Effector memory CD4-positive, alpha-beta T cell (primary cell): ENCODE data around the gene TEC.

Experiments
- DNase-seq, 3 donors: peaks; one replicate each; pipeline ENCODE4 v3.0.0-alpha.2; 2020
- H3K27ac ChIP-seq: 2 replicates; pipeline ENCODE4 v1.7.0; 2013; ENCODE audit warnings: mild to moderate bottlenecking, low read length, moderate library complexity; ENCODE audit not compliant: insufficient read depth, poor library complexity, severe bottlenecking
- H3K27me3 ChIP-seq: replicated peaks from 2 replicates; pipeline ENCODE4 v1.7.0; 2013; ENCODE audit warnings: mild to moderate bottlenecking, low read length; ENCODE audit not compliant: insufficient read depth, control insufficient read depth, poor library complexity, severe bottlenecking
- H3K36me3 ChIP-seq: 2 replicates; pipeline ENCODE4 v1.7.0; 2013; ENCODE audit warnings: mild to moderate bottlenecking, low read length, moderate library complexity; ENCODE audit not compliant: control insufficient read depth, insufficient read depth
- H3K4me1 ChIP-seq: 2 replicates; pipeline ENCODE4 v1.7.0; 2013; ENCODE audit warnings: low read length, mild to moderate bottlenecking; ENCODE audit not compliant: control insufficient read depth, insufficient read depth, poor library complexity, severe bottlenecking
- H3K4me3 ChIP-seq: 2 replicates; pipeline ENCODE4 v1.7.0; 2013; ENCODE audit warnings: low read length, low read depth, mild to moderate bottlenecking; ENCODE audit not compliant: insufficient read depth, poor library complexity, severe bottlenecking
- H3K9me3 ChIP-seq: 2 replicates; pipeline ENCODE4 v1.7.0; 2013; ENCODE audit warnings: mild to moderate bottlenecking, low read length, moderate library complexity; ENCODE audit not compliant: control insufficient read depth

Gene TEC

DNA sequence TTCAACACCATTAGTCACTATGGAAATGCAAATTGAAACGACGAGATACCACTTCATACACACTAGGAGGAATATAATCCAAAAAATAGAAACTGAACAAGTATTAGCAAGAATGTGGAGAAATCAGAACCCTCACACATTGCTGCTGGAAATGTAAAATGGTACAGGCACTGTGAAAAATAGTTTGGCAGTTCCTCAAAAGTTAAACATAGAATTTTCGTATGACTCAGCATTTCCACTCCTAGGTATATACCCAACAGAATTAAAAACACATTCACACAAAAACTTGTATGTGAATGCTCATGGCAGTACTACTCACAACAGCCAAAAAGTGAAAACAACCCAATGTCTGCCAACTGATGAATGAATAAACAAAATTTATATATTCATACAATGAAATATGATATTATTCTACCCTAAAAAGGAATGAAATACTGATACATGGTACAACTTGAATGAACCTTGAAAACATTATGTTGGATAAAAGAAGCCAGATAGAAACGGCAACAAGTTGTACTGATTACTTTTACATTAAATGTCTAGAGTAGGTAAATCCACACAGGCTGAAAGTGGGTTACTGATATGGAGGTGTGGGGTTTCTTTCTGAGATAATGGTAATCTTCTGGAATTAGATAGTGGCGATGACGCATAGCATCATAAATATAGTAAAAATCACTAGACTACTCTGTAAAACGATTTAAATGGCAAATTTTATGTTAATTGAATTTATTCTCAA lies 22.3 kb downstream of the TEC start:
- H3K27ac ChIP-seq = no peak overlapping the region
- no peak for DNase-seq

DNA sequence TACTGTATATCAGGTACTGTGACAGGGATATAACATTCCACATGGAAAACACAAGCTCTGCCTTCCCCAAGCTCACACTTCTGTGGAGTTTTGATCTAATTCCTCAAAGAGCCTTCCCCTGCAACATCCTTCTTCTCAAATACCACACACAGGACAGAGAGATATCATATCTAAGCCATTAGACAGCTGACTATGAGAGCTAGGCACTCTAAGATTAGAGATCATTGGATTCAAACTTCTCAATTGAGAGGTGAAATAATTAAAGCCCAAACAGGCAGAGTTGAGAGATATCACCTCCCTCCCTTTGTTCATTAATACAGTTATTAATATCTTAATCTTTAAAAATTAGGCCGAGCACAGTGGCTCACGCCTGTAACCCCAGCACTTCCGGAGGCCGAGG lies 25.0 kb downstream of the TEC start:
- H3K4me1 ChIP-seq = no peaks in the 10 kb centered on the region
- H3K27me3 ChIP-seq = no peaks in the 10 kb centered on the region
- no peaks in the 10 kb centered on the region for H3K36me3 ChIP-seq
- H3K27ac ChIP-seq = no peak overlapping the region
- no peak overlapping the region for H3K4me3 ChIP-seq
- no peak for DNase-seq
- H3K9me3 ChIP-seq = no peaks in the 10 kb centered on the region

More for the DNA sequence above, 22.3 kb downstream of the TEC start:
- H3K27me3 ChIP-seq = no peaks in the 10 kb centered on the region
- H3K4me3 ChIP-seq = no peak overlapping the region
- H3K36me3 ChIP-seq = no peaks in the 10 kb centered on the region
- no peaks in the 10 kb centered on the region for H3K4me1 ChIP-seq
- no peaks in the 10 kb centered on the region for H3K9me3 ChIP-seq

DNA sequence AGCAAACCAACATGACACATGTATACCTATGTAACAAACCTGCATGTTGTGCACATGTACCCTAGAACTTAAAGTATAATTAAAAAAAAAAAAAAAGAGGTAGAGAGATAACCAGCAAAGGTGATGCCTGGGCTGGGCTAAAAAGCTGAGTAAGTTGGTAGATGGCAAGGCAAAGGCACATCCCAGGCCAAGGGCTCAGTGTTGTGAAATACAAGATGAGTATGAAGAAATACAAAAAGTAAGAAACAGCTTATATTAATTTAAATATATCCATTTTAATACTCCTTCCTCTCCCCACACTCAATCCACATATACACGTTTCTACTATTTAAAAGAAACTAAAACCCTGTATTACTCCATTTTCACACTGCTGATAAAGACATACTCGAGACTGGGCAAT lies 25.8 kb downstream of the TEC start:
- H3K36me3 ChIP-seq = no peaks in the 10 kb centered on the region
- H3K9me3 ChIP-seq = no peaks in the 10 kb centered on the region
- H3K4me1 ChIP-seq = no peaks in the 10 kb centered on the region
- no peak overlapping the region for H3K27ac ChIP-seq
- H3K4me3 ChIP-seq = no peak overlapping the region
- no peaks in the 10 kb centered on the region for H3K27me3 ChIP-seq
- no peak for DNase-seq

DNA sequence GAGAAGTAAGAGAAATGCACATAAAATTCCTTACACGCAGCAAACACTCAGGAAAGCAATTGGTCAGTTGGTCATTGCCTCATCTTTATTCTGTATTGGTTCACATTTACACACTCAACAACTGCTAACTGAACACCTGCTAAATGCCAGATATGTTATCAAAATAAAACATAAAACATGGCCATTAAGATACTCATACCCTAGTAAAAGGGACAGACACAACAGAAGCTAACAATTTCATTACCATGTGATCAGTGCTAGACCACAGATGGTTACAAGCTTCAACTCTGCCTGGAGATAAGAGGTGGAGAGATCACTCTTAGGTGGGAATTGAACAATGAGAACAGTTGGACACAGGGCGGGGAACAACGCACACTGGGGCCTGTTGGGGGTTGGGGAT lies 26.2 kb downstream of the TEC start:
- H3K27ac ChIP-seq = no peak overlapping the region
- no peak overlapping the region for H3K4me3 ChIP-seq
- no peak for DNase-seq
- no peaks in the 10 kb centered on the region for H3K27me3 ChIP-seq
- H3K9me3 ChIP-seq = no peaks in the 10 kb centered on the region
- no peaks in the 10 kb centered on the region for H3K4me1 ChIP-seq
- no peaks in the 10 kb centered on the region for H3K36me3 ChIP-seq

DNA sequence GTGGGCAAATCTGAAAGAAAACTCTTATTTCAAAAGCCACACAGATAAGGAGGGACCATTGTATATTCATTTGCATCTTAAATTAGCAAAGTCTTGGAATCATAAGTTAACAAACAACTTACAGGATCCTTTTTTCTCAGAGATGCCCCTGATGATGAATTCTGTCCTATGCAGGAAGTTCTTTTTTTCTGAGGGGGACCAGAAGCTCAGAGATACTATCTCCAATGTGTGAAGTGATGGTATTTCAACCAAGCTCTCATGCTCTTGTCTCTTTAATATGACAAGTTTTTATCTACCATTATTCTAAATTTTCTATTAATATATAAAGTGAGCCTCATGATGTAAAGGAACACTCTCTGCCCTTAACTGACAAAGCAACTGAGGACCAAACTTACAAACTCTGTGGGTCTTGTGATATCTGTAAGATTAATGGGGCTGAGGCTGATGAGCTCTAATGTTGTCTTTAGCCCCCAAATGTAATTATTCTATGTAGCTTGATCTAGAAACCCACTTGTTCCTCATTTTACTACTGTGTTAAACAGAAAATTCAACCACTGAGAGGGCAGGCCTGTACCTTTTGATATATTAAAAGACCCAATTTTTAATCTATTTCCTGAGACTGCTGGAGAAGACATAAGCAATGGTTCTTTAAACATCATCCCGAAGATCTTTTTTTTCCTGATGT lies 27.0 kb downstream of the TEC start:
- Histone ChIP-seq H3K4me3 (no peak overlapping the region), H3K9me3 (no peaks in the 10 kb centered on the region), H3K27ac (no peak overlapping the region), H3K27me3 (no peaks in the 10 kb centered on the region), H3K4me1 (no peaks in the 10 kb centered on the region), H3K36me3 (no peaks in the 10 kb centered on the region)
- DNase-seq = no peak

DNA sequence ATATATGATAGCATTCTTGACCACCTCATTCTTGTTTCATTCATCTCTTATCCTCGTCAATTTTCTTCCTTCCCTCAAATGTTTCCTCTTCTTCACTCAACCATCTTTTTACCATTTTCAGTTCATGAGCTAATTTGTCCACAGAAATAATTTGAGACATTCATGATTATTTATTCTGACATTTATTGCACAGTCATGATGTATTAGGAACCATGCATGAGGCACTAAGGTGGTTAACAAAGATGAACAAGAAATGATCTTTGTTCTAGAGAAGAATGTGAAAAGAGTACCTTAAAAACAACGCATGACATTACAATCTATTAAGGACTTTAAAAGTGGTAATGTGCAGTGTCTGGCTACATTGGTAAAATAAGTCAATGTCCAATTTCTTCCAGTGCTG lies 27.9 kb downstream of the TEC start:
- Histone ChIP-seq H3K27me3 (no peaks in the 10 kb centered on the region), H3K27ac (no peak overlapping the region), H3K9me3 (no peaks in the 10 kb centered on the region), H3K36me3 (no peaks in the 10 kb centered on the region), H3K4me1 (no peaks in the 10 kb centered on the region), H3K4me3 (no peak overlapping the region)
- DNase-seq = no peak

DNA sequence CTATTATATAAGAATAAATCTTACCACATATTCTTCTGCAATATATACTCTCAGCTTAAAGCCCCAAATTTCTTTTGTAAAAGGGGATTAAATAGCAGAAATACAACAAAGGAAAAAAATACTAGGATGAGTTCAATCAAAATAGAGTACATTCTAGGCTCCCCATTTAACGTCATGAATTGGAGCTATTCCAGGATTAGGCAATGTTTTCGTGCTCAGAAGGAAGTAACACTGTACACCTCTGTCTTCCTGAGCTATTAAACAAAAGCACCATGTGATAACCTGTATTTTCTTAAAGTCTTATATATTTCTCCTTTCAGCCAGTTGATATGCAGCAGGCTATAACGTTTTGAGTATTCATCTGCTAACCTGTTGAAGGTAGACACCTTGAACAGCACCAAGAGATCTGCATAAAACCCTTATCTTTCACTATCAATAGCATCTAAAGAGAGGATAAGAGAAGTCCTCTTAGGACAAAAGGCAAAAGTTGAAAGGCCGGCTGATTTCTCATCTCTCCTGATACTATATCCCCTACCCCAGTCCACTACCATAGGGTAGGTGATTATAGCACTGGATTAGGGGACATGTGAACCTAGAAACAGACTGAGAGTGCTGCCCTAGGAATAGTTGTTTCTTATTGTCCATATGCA lies 31.5 kb downstream of the TEC start:
- Histone ChIP-seq H3K27ac (no peak overlapping the region), H3K4me1 (no peaks in the 10 kb centered on the region), H3K36me3 (no peaks in the 10 kb centered on the region), H3K27me3 (no peaks in the 10 kb centered on the region), H3K9me3 (no peaks in the 10 kb centered on the region), H3K4me3 (no peak overlapping the region)
- no peak for DNase-seq

DNA sequence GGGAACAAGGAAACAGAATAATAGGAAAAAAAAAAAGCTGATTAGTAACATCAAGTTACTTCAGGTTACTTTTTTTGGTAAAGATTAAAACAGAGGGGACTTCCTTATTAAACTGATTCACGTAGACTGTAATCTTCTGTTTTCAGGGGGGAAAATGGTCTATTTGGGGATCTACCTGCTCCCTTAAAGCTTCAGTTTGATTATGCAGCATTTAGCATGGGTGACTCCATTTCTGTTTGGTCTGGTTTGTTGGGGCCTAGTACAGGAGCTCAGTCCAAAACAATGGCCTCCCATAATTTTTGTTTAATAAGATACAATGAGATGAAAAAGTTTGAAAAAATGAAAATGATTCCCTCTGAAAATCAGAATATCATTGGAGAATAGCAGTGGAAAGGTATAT lies 34.6 kb downstream of the TEC start:
- H3K4me3 ChIP-seq = no peak overlapping the region
- no peak overlapping the region for H3K27ac ChIP-seq
- no peaks in the 10 kb centered on the region for H3K27me3 ChIP-seq
- no peaks in the 10 kb centered on the region for H3K4me1 ChIP-seq
- no peaks in the 10 kb centered on the region for H3K36me3 ChIP-seq
- H3K9me3 ChIP-seq = no peaks in the 10 kb centered on the region
- no peak for DNase-seq

DNA sequence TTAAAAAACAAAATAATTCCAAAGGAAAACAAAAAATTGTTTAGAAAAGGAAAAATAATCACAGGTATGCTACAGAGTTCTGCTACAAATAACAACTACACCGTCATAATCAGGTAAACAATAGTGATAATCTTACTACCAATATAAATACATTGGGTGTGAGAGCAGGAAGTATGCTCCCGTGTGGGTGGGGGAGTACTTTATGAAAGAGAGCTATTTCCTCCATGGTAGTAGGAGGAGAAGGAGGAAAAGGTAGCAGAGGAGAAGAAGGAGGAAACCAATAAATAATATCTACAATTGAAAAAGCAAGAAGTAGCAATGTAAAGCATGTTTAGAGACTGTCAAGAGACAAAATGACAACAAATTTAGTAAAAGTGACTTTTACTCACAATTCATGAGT lies 35.1 kb downstream of the TEC start:
- no peaks in the 10 kb centered on the region for H3K27me3 ChIP-seq
- H3K27ac ChIP-seq = no peak overlapping the region
- H3K4me3 ChIP-seq = no peak overlapping the region
- H3K36me3 ChIP-seq = no peaks in the 10 kb centered on the region
- H3K4me1 ChIP-seq = no peaks in the 10 kb centered on the region
- no peak for DNase-seq
- H3K9me3 ChIP-seq = no peaks in the 10 kb centered on the region

DNA sequence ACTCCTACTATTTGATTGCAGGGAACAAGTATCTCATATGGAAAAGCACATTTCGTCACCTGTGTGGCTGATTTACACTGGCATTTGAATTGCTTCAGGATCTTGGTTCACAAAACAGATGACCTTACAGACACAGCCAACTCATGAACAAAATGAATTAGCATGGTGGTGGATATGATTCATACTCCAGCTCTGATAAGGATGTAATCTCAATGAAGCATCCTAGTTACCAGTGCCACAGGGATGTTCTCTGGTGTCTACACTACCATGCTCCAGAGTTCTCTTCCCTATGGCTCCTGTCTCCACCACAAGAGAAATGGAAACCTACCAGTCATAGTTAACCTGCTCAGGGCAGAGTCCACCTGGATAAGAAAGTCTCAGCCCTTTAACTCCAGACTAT lies 40.7 kb downstream of the TEC start:
- Histone ChIP-seq H3K4me1 (no peaks in the 10 kb centered on the region), H3K9me3 (no peaks in the 10 kb centered on the region), H3K4me3 (no peak overlapping the region), H3K27me3 (no peaks in the 10 kb centered on the region), H3K36me3 (no peaks in the 10 kb centered on the region), H3K27ac (no peak overlapping the region)
- no peak for DNase-seq
